Loucy (cell line): ENCODE measurements around the gene ALPK1.

Experiments used
- EZH2phosphoT487 ChIP-seq: fragments of 200-600 bp; IDR thresholded peaks from 2 replicates; pipeline ENCODE4 v1.6.1; 2018; ENCODE audit warnings: antibody characterized with exemption, mild to moderate bottlenecking, moderate library complexity, borderline replicate concordance
- TF ChIP-seq, protein P1 (sequence below): fragments of 200-600 bp; sonication (generic); conservative IDR thresholded peaks from 2 replicates; pipeline ENCODE4 v1.5.1; 2014; ENCODE audit warnings: mild to moderate bottlenecking, antibody characterized with exemption, low read length

GRCh38 chr4:112279025-112279881 is 17.9 kb upstream of the ALPK1 start:
- TF ChIP-seq, protein P1, sequence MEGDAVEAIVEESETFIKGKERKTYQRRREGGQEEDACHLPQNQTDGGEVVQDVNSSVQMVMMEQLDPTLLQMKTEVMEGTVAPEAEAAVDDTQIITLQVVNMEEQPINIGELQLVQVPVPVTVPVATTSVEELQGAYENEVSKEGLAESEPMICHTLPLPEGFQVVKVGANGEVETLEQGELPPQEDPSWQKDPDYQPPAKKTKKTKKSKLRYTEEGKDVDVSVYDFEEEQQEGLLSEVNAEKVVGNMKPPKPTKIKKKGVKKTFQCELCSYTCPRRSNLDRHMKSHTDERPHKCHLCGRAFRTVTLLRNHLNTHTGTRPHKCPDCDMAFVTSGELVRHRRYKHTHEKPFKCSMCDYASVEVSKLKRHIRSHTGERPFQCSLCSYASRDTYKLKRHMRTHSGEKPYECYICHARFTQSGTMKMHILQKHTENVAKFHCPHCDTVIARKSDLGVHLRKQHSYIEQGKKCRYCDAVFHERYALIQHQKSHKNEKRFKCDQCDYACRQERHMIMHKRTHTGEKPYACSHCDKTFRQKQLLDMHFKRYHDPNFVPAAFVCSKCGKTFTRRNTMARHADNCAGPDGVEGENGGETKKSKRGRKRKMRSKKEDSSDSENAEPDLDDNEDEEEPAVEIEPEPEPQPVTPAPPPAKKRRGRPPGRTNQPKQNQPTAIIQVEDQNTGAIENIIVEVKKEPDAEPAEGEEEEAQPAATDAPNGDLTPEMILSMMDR: no peak
- TF ChIP-seq EZH2phosphoT487: no peak
